ENCODE measurements around the gene STARD13.
"Not testable (repeated sequence)": the region's sequence is repeated elsewhere in the genome, so short reads cannot be mapped to it uniquely, and the experiment has no call there.

Gene STARD13

GRCh38 chr13:33262062-33262487, 23.5 kb downstream of the STARD13 start:
- Histone ChIP-seq H3K27ac (peak overlapping the region in 6 of 21 experiments; percentile 8 to 45 (median 24)), H3K4me3 (no peak overlapping the region)

DNA sequence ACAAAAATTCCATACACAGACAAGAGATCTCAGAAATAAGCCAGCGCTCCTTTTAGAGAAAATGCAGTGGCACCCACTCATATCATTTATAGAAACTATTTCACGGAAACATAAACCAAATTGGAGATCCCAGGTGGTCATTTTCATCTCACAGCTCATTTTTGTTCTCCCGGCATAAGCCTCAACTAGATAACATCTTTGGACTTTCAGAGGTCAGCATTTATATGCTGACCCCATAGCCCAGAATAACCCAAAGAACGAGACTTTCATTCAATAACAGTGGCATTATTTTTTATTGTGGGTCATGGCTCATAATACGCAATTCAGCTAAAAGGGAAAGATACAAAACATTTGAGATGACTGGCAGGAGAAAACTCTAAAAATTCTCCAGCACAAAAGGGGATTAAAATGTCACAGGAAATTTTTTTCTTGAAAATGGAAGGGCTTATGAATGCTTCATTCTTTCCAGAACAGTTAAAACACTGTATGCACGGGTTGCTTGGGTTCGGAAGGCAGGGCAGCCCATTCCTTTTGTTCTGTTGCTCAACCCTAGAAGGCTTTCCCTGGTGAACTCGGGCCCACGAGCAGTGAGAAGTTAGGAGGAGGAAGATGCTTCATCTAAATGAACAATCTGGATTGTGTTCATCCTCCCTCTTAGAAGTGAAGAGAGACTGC, 24.0 kb downstream of the STARD13 start:
- Histone ChIP-seq H3K27ac (peak overlapping the region in 4 of 21 experiments; percentile 8 to 45 (median 30)), H3K4me3 (no peak overlapping the region)

GRCh38 chr13:33260168-33261098, 25.1 kb downstream of the STARD13 start:
- H3K27ac ChIP-seq: peak overlapping the region in 5 of 21 experiments; percentile 20 to 81 (median 43)
- no peak overlapping the region for H3K4me3 ChIP-seq

GRCh38 chr13:33259296-33259695, 26.3 kb downstream of the STARD13 start:
- H3K4me3 ChIP-seq: no peak overlapping the region
- peak overlapping the region in 11 of 21 experiments; percentile 9 to 81 (median 44) for H3K27ac ChIP-seq

DNA sequence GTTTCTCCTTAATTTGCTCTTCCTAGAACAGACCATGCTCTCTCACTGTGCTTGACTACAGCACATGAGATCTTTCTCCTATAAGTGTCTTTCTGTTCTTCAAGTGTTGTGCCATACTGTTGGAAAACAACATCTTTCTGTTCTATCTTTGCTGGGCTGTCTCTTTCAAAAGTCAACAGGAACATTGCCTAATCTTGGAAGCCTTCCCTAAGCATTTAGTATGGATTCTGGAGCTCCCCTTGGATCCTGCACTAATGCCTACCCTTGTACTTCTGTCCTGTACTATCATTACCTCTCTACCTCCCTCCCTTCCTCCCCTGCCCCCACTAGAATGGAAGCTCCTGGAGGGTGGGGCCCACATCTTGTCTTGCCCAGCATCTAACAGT, 26.8 kb downstream of the STARD13 start:
- Histone ChIP-seq H3K4me3 (no peak overlapping the region), H3K27ac (peak overlapping the region in 16 of 21 experiments; percentile 3 to 81 (median 34))

GRCh38 chr13:33257841-33258807, 27.4 kb downstream of the STARD13 start:
- no peak overlapping the region for H3K4me3 ChIP-seq
- H3K27ac ChIP-seq: peak overlapping the region in 14 of 21 experiments; percentile 3 to 81 (median 38)

DNA sequence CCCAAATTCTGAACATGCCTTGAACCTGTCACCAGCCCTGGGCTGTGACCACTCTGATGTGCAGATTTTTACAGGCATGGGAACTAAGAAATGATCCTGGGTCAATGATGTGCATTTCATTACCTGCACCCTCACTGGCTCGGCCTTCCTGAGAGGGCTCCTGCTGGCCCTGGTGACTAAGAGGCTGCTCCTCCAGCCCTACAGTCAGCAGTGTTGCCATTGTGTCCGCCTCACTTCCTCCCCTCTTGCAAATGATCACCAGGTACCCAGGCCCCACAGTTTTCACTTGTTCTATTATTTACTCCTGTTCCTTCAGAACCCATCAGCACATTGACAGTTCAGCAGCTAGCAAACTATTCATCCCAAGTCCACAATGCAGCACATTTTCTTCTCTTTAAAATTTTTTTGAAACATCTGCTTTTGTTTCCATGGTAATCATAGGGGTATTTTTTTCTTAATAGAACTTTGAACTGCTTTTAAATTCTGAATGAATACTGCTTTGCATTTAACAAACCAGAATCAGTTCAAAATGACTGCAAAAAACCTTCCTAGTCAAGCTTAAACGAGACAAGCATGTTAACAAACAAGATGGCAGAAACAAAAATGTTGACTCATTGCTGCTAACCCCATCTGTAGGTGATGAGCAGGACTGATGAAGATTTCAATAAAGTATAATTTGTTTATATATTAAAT, 29.3 kb downstream of the STARD13 start:
- H3K27ac ChIP-seq: no peak overlapping the region

DNA sequence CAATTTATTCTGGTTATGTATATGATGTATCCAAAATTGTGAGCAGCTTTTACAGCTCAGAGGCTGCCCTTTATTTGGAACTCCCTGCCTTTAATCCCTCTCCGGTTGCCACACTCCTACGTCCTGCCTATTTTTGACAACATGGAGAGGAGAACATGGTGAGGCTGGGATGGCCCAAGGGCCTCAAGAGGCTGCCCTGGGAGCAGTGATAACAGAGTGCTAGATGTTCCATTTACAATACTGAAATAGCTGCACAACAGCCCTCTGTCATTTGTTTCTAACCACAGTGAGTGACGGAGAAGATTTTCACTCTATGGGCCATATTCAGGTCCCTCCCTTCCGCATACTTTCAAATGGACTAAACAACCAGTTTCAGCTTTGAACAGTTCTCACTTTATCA, 33.4 kb downstream of the STARD13 start:
- Histone ChIP-seq H3K27ac (peak overlapping the region in 4 of 21 experiments; percentile 39 to 59 (median 50)), H3K4me3 (no peak overlapping the region)

More for the DNA sequence above, 29.3 kb downstream of the STARD13 start:
- no peak overlapping the region for H3K4me3 ChIP-seq

- Histone ChIP-seq H3K4me3 (no peak overlapping the region), H3K27ac (peak overlapping the region in 13 of 21 experiments; percentile 12 to 59 (median 37))
Observed at GRCh38 chr13:33251131-33251661, 34.4 kb downstream of the STARD13 start.

DNA sequence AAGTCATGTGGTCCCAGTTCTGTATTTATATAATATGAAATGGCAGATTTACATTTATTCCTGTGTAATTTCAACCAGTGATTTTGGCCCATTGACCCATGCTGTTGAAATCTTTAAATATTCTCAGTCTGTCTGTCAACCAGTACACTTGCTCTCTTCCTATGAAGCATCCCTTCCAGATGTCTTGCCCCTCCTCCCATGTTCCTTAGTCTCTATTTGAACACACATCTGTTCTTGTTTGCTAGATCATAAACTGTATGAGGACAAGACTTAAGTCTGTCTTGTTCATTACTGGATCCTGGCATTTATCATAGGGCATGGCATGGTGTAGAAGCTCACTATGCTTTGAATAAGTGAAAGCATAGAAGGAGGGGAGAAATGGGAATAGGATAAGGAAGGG, 34.9 kb downstream of the STARD13 start:
- Histone ChIP-seq H3K27ac (peak overlapping the region in 8 of 21 experiments; percentile 17 to 53 (median 36)), H3K4me3 (no peak overlapping the region)

DNA sequence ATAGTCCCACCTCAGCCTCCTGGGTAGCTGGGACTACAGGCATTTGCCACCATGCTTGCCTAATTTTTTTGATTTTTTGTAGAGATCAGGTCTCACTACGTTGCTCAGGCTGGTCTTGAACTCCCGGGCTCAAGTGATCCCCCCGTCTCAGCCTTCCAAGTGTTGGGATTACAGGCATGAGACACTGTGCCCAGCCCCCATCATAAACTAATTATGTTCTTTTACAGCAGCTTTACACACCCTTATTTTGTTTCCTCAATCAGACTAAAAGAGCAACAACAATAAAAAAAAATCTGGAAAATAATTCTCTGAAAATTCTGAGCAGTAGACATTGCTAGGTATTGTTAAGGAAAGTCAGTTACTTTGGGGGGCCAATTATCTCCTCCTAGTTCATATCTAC, 35.7 kb downstream of the STARD13 start:
- Histone ChIP-seq H3K27ac (peak overlapping the region in 2 of 21 experiments; percentile 17 to 34), H3K4me3 (no peak overlapping the region)

GRCh38 chr13:33249066-33249465, 36.5 kb downstream of the STARD13 start:
- H3K27ac ChIP-seq: no peak overlapping the region
- no peak overlapping the region for H3K4me3 ChIP-seq

- H3K27ac ChIP-seq: no peak overlapping the region
- H3K4me3 ChIP-seq: no peak overlapping the region
Observed at GRCh38 chr13:33245505-33246158, 39.9 kb downstream of the STARD13 start.

DNA sequence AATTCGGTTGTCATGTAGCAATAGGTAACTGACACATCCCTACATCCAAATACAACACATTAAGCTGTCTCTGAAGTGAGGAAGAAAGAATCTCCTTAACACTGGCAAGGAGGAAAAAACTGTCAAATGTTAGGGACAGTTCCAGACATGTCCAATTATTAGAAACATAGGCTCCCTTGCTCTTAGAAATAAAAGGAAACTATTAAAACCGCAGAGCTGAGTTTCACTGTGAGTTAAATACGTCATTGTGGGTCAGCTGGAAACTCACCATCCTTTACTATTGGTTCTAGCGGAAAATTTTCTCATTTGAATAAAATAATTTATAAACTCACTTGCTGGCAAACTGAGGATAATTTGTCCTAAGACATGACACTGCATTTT, 40.7 kb downstream of the STARD13 start:
- no peak overlapping the region for H3K4me3 ChIP-seq
- no peak overlapping the region for H3K27ac ChIP-seq

DNA sequence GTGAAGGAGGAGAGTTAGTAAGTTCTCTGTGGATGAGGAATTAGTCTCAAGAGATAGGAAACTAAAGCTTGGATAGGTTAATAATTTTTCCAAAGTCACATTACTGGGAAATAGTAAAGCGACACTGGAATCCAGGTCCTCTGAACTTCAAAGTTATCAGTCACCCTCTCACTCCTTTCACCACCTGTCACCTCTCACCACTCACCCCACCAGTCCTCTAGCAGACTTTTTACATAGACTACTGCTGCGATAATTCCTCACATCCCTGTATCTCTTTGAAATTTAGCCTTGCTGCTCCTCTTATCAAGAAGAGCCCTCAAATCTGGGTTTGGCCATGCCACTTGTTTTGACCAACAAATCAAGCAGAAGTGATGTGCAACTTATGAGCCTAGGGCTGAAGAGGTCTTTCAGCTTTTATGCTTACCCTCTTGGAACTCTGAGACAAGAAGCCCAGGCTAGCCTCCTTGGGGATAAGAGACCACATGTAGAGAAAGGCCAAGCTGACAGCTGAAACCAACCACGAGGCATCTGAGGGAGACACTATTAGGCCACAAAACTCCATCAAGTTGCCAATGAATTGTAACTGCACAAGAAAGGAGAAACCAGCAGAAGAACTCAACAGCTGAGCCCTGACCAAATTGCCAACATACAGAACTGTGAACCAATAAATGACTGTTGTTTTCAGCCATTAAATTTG, 41.2 kb downstream of the STARD13 start:
- no peak overlapping the region for H3K27ac ChIP-seq

GRCh38 chr13:33242984-33243617, 42.5 kb downstream of the STARD13 start:
- no peak overlapping the region for H3K27ac ChIP-seq
- no peak overlapping the region for H3K4me3 ChIP-seq

More for the DNA sequence above, 41.2 kb downstream of the STARD13 start:
- no peak overlapping the region for H3K4me3 ChIP-seq

GRCh38 chr13:33242372-33242771, 43.2 kb downstream of the STARD13 start:
- H3K4me3 ChIP-seq, H3K27ac ChIP-seq: not testable (repeated sequence)

Measured in skin epidermis (tissue), 12 donors.